Spinal cord (tissue), 4 donors: ENCODE data around the gene WDR5B. TPM values are rescaled to one million over a fixed set of nuclear protein-coding genes. Genes with fewer than 3 reads are reported as not detected.

Experiments
- polyA plus RNA-seq, 2 donors: library from polyadenylated mRNA; unstranded; fragments of 120-200 nt; gene quantifications; one replicate each; pipeline ENCODE4 v1.2.1, GENCODE V29; 2013; ENCODE audit not compliant: insufficient read length in 2 of 2
- small RNA-seq: library from RNA; depleted of rRNA; stranded (forward); fragments of <200 nt; gene quantifications from one replicate; pipeline ENCODE3, GENCODE V24; 2014; ENCODE audit warnings: low replicate concordance
- total RNA-seq, 2 donors: library from RNA; depleted of rRNA in 1 of 2; stranded (reverse); fragments of 120-200 nt in 1 of 2; fragments of >200 nt in 1 of 2; gene quantifications; one replicate each; pipeline versions ENCODE4 v1.2.3 to v1.2.4, GENCODE V29; 2013 to 2014

WDR5B gene
- total and polyA plus RNA-seq, 4 donors, result 5.6 to 11.1 (median 6.9) TPM

Small RNA genes lying within 50 kb of the gene (small RNA-seq; reads per million reads assigned to genes)
- gene AC083798.1, result not detected

Other genes starting within 250 kb of the WDR5B start
- under 1 TPM; 0.11 to 0.89 TPM for gene CASR, start 232.4 kb downstream of the WDR5B start, total RNA-seq
- gene CASR, start 232.4 kb downstream of the WDR5B start, polyA plus RNA-seq, result 1 to 10 TPM; 1.3 to 1.4 TPM
- 1 to 10 TPM in 1 of 2 donors, under 1 TPM in 1; 0.44 to 6.3 TPM for gene CSTA, start 90.8 kb downstream of the WDR5B start, total RNA-seq
- not detected for gene CSTA, start 90.8 kb downstream of the WDR5B start, polyA plus RNA-seq
- gene MIX23, start 32.8 kb downstream of the WDR5B start, total RNA-seq, result 10 to 100 TPM; 19.3 to 35.4 TPM
- gene MIX23, start 32.8 kb downstream of the WDR5B start, polyA plus RNA-seq, result 10 to 100 TPM; 28.3 to 28.7 TPM
- gene FAM162A, start 31.9 kb downstream of the WDR5B start, total RNA-seq, result 10 to 100 TPM; 22.2 to 52.3 TPM
- 10 to 100 TPM; 39.3 to 41.2 TPM for gene FAM162A, start 31.9 kb downstream of the WDR5B start, polyA plus RNA-seq
- gene KPNA1, start 98.9 kb upstream of the WDR5B start, total RNA-seq, result 10 to 100 TPM; 35.5 to 46.9 TPM
- 10 to 100 TPM; 45.1 to 58.2 TPM for gene KPNA1, start 98.9 kb upstream of the WDR5B start, polyA plus RNA-seq
- 10 to 100 TPM; 17.0 to 19.8 TPM for gene PARP9, start 148.2 kb upstream of the WDR5B start, total RNA-seq
- gene PARP9, start 148.2 kb upstream of the WDR5B start, polyA plus RNA-seq, result 10 to 100 TPM; 13.1 to 14.1 TPM
- gene DTX3L, start 148.3 kb upstream of the WDR5B start, total RNA-seq, result 10 to 100 TPM; 12.8 to 13.4 TPM
- 1 to 10 TPM; 6.8 to 8.5 TPM for gene DTX3L, start 148.3 kb upstream of the WDR5B start, polyA plus RNA-seq
- gene PARP15, start 161.6 kb upstream of the WDR5B start, total RNA-seq, result under 1 TPM; 0.55 to 0.79 TPM
- gene PARP15, start 161.6 kb upstream of the WDR5B start, polyA plus RNA-seq, result under 1 TPM; 0.44 to 0.49 TPM